Measurements from ENCODE around the gene SSTR4.

SSTR4 gene

DNA sequence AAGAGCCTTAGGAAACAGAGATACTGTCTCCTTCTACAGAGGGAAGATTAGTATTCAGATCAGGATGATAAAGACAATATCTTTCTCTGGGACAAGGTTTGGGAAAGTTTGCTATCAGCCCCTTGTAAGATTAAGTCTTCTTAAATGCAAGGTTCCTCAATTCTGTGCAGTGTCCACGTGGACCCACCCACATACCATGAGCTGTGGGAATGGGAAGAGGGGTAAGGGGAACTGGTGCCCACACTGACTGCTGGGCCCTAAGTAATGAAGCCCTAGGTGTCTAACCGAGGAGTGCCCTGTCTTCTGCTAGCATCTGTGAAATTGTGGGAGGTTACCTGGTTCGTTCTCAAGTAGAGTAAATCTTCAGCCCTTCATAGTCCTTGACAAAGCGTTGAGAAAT, 5.8 kb upstream of the SSTR4 start:
- Histone ChIP-seq H3K4me1 (ENCODE audit: control insufficient read depth, insufficient read depth, low read length) (no peaks in the 10 kb centered on the region), H3K9ac (ENCODE audit: low read length in 2 of 2) (no peak overlapping the region), H3K27me3 (ENCODE audit: control insufficient read depth in 1 of 2, insufficient read depth in 2 of 2, low read length in 2 of 2) (peaks cover 0 to 2% of the 10 kb centered on the region in 2 donors), H3K9me3 (ENCODE audit: control insufficient read depth in 2 of 2, low read length in 2 of 2) (no peaks in the 10 kb centered on the region), H3K4me3 (ENCODE audit: low read length in 2 of 2) (no peak overlapping the region), H3K36me3 (ENCODE audit: control insufficient read depth in 2 of 2, insufficient read depth in 2 of 2, low read length in 2 of 2) (no peaks in the 10 kb centered on the region), H3K27ac (ENCODE audit: low read length) (no peak overlapping the region)

DNA sequence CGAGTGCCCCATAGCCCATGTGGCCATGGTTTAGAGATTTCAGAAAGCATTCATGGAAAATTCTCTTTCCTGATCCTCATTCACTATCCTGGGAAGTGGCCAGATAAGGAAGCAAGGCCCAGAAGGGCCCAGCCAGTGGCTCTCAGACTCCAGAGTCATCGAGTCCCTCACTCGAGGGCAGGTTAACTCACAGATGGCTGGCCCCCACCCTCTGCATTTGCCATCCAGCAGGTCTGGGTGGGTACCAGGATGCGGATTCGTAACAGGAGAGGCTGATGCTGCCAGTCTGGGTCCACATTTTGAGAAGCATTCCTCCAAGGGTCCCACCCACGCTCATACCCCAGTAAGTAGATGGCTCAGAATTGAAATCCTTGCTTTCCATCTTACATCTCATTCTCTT, 3.8 kb upstream of the SSTR4 start:
- H3K27me3 ChIP-seq (ENCODE audit: control insufficient read depth in 1 of 2, insufficient read depth in 2 of 2, low read length in 2 of 2) = peaks cover 13 to 14% of the 10 kb centered on the region in 2 donors
- no peaks in the 10 kb centered on the region for H3K4me1 ChIP-seq (ENCODE audit: control insufficient read depth, insufficient read depth, low read length)
- no peaks in the 10 kb centered on the region for H3K36me3 ChIP-seq (ENCODE audit: control insufficient read depth in 2 of 2, insufficient read depth in 2 of 2, low read length in 2 of 2)
- no peak overlapping the region for H3K9ac ChIP-seq (ENCODE audit: low read length in 2 of 2)
- H3K9me3 ChIP-seq (ENCODE audit: control insufficient read depth in 2 of 2, low read length in 2 of 2) = no peaks in the 10 kb centered on the region
- H3K4me3 ChIP-seq (ENCODE audit: low read length in 2 of 2) = no peak overlapping the region
- H3K27ac ChIP-seq (ENCODE audit: low read length) = no peak overlapping the region

DNA sequence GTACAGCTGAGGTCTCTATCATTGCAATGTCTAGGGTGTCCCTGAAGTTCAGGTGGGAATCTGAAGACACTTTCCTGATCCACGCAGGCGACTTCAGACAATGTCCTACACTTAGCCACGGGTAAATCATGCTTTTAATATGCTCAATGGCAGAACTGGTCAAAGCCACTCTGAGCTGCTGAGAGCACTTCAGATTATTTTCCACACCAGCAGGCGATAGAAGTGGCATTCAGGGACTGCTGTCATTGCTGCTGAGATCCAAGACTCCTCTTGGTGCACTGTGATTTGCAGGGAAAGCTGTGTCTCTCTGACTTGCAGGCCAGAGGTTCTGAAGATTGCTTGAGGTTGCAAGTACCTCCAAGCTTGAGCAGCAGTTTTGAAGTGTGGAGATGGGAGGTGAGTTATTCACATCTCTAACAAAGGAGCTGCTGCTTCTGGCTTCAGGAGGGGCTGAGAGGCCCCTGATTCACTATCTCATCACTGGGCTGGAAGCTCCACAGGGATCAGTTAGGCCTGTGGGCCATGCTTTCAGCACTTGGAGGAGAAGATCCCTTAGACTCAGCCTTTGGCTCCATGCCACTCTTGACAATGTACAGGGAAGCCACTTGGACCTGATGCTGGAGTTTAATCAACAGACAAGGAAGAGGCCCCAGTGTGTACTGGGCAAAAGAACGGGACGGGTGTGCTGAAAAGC, 2.9 kb upstream of the SSTR4 start:
- peaks cover 17 to 19% of the 10 kb centered on the region in 2 donors for H3K27me3 ChIP-seq (ENCODE audit: control insufficient read depth in 1 of 2, insufficient read depth in 2 of 2, low read length in 2 of 2)

DNA sequence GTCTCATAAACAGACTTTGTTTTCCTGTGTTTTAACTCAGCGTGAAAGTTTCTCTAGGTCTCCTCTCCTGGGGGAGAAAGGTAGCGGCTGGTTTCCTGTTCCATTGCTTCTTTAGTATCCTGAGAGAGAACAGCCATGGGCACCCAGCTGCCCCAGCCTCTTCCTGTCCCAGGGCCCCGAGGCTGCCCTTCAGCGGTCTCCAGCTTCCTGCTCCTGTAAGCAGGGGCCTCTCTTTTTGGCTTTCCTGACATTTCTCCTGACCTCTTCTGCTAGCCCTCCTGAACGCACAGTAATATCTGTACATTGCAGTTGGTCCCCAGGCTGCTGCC, 2.4 kb upstream of the SSTR4 start:
- Histone ChIP-seq H3K9ac (ENCODE audit: low read length in 2 of 2) (no peak overlapping the region), H3K4me3 (ENCODE audit: low read length in 2 of 2) (no peak overlapping the region), H3K27ac (ENCODE audit: low read length) (no peak overlapping the region), H3K36me3 (ENCODE audit: control insufficient read depth in 2 of 2, insufficient read depth in 2 of 2, low read length in 2 of 2) (no peaks in the 10 kb centered on the region), H3K27me3 (ENCODE audit: control insufficient read depth in 1 of 2, insufficient read depth in 2 of 2, low read length in 2 of 2) (peaks cover 17 to 19% of the 10 kb centered on the region in 2 donors), H3K4me1 (ENCODE audit: control insufficient read depth, insufficient read depth, low read length) (no peaks in the 10 kb centered on the region), H3K9me3 (ENCODE audit: control insufficient read depth in 2 of 2, low read length in 2 of 2) (no peaks in the 10 kb centered on the region)

More for the DNA sequence above, 2.9 kb upstream of the SSTR4 start:
- H3K36me3 ChIP-seq (ENCODE audit: control insufficient read depth in 2 of 2, insufficient read depth in 2 of 2, low read length in 2 of 2) = no peaks in the 10 kb centered on the region
- no peak overlapping the region for H3K4me3 ChIP-seq (ENCODE audit: low read length in 2 of 2)
- H3K9me3 ChIP-seq (ENCODE audit: control insufficient read depth in 2 of 2, low read length in 2 of 2) = no peaks in the 10 kb centered on the region
- no peak overlapping the region for H3K9ac ChIP-seq (ENCODE audit: low read length in 2 of 2)
- no peaks in the 10 kb centered on the region for H3K4me1 ChIP-seq (ENCODE audit: control insufficient read depth, insufficient read depth, low read length)
- no peak overlapping the region for H3K27ac ChIP-seq (ENCODE audit: low read length)

DNA sequence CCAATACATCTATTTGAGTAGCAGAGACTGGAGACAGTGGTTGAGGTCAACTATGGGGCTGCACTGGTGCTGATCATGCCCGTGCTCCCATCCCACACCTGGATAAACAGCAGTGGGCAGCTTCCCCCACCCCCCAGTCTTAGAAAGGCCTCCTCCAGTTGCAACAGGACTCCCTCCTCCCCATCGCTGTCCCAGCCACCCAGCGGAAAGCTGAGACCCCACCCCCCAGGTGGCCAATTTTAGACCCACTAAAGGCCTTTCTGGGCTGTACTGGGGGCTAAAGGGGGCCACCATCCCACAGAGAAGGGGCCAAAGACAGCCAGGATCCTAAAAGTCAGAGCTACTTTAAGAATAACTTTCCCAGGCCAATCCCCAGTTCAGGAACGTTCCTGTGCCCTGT, 1.2 kb upstream of the SSTR4 start:
- no peak overlapping the region for H3K27ac ChIP-seq (ENCODE audit: low read length)
- H3K9ac ChIP-seq (ENCODE audit: low read length in 2 of 2) = no peak overlapping the region
- H3K4me3 ChIP-seq (ENCODE audit: low read length in 2 of 2) = no peak overlapping the region
- peaks cover 17 to 22% of the 10 kb centered on the region in 2 donors for H3K27me3 ChIP-seq (ENCODE audit: control insufficient read depth in 1 of 2, insufficient read depth in 2 of 2, low read length in 2 of 2)
- no peaks in the 10 kb centered on the region for H3K4me1 ChIP-seq (ENCODE audit: control insufficient read depth, insufficient read depth, low read length)
- no peaks in the 10 kb centered on the region for H3K36me3 ChIP-seq (ENCODE audit: control insufficient read depth in 2 of 2, insufficient read depth in 2 of 2, low read length in 2 of 2)
- no peaks in the 10 kb centered on the region for H3K9me3 ChIP-seq (ENCODE audit: control insufficient read depth in 2 of 2, low read length in 2 of 2)

DNA sequence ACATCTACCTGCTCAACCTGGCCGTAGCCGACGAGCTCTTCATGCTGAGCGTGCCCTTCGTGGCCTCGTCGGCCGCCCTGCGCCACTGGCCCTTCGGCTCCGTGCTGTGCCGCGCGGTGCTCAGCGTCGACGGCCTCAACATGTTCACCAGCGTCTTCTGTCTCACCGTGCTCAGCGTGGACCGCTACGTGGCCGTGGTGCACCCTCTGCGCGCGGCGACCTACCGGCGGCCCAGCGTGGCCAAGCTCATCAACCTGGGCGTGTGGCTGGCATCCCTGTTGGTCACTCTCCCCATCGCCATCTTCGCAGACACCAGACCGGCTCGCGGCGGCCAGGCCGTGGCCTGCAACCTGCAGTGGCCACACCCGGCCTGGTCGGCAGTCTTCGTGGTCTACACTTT, 619 bp downstream of the SSTR4 start:
- H3K36me3 ChIP-seq (ENCODE audit: control insufficient read depth in 2 of 2, insufficient read depth in 2 of 2, low read length in 2 of 2) = no peaks in the 10 kb centered on the region
- H3K9me3 ChIP-seq (ENCODE audit: control insufficient read depth in 2 of 2, low read length in 2 of 2) = no peaks in the 10 kb centered on the region
- H3K4me3 ChIP-seq (ENCODE audit: low read length in 2 of 2) = no peak overlapping the region
- H3K4me1 ChIP-seq (ENCODE audit: control insufficient read depth, insufficient read depth, low read length) = peaks cover 7% of the 10 kb centered on the region
- H3K27me3 ChIP-seq (ENCODE audit: control insufficient read depth in 1 of 2, insufficient read depth in 2 of 2, low read length in 2 of 2) = peaks cover 17 to 24% of the 10 kb centered on the region in 2 donors
- H3K27ac ChIP-seq (ENCODE audit: low read length) = no peak overlapping the region
- H3K9ac ChIP-seq (ENCODE audit: low read length in 2 of 2) = no peak overlapping the region

DNA sequence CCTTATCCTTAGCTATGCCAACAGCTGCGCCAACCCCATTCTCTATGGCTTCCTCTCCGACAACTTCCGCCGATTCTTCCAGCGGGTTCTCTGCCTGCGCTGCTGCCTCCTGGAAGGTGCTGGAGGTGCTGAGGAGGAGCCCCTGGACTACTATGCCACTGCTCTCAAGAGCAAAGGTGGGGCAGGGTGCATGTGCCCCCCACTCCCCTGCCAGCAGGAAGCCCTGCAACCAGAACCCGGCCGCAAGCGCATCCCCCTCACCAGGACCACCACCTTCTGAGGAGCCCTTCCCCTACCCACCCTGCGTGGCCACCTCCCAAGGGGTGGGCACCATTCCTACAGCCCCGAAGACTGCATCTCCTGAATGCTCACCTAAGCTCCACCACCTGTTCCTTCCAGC, 1.3 kb downstream of the SSTR4 start:
- Histone ChIP-seq H3K4me3 (ENCODE audit: low read length in 2 of 2) (no peak overlapping the region), H3K27ac (ENCODE audit: low read length) (no peak overlapping the region), H3K9ac (ENCODE audit: low read length in 2 of 2) (no peak overlapping the region), H3K36me3 (ENCODE audit: control insufficient read depth in 2 of 2, insufficient read depth in 2 of 2, low read length in 2 of 2) (no peaks in the 10 kb centered on the region), H3K9me3 (ENCODE audit: control insufficient read depth in 2 of 2, low read length in 2 of 2) (no peaks in the 10 kb centered on the region), H3K4me1 (ENCODE audit: control insufficient read depth, insufficient read depth, low read length) (peaks cover 7% of the 10 kb centered on the region), H3K27me3 (ENCODE audit: control insufficient read depth in 1 of 2, insufficient read depth in 2 of 2, low read length in 2 of 2) (peaks cover 17 to 24% of the 10 kb centered on the region in 2 donors)

DNA sequence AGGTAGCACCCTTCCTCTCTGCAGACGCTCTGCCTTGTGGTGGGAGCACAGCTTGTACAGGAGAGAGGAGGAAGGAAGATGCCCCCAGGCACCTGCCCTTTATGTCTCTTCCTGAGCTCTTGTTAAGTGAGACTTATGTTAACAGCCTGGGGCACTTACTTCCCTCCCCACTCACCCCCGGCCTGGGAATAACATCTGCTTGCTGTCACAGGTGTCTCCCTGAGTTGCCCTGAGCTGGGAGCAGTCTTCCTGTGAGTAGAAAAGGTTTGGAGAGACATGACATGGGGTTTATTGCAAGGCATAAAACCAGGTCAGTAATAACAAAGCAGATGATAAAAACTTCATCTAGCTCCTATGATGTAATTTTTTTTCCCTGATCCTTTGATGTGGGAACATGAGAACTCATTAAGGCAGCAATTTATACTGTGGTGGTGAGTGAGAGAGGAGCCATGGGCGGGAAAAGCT, 1.9 kb downstream of the SSTR4 start:
- Histone ChIP-seq H3K27ac (ENCODE audit: low read length) (no peak overlapping the region), H3K36me3 (ENCODE audit: control insufficient read depth in 2 of 2, insufficient read depth in 2 of 2, low read length in 2 of 2) (no peaks in the 10 kb centered on the region), H3K27me3 (ENCODE audit: control insufficient read depth in 1 of 2, insufficient read depth in 2 of 2, low read length in 2 of 2) (peaks cover 17 to 22% of the 10 kb centered on the region in 2 donors), H3K9me3 (ENCODE audit: control insufficient read depth in 2 of 2, low read length in 2 of 2) (no peaks in the 10 kb centered on the region), H3K4me1 (ENCODE audit: control insufficient read depth, insufficient read depth, low read length) (peaks cover 7% of the 10 kb centered on the region), H3K4me3 (ENCODE audit: low read length in 2 of 2) (no peak overlapping the region), H3K9ac (ENCODE audit: low read length in 2 of 2) (no peak overlapping the region)

DNA sequence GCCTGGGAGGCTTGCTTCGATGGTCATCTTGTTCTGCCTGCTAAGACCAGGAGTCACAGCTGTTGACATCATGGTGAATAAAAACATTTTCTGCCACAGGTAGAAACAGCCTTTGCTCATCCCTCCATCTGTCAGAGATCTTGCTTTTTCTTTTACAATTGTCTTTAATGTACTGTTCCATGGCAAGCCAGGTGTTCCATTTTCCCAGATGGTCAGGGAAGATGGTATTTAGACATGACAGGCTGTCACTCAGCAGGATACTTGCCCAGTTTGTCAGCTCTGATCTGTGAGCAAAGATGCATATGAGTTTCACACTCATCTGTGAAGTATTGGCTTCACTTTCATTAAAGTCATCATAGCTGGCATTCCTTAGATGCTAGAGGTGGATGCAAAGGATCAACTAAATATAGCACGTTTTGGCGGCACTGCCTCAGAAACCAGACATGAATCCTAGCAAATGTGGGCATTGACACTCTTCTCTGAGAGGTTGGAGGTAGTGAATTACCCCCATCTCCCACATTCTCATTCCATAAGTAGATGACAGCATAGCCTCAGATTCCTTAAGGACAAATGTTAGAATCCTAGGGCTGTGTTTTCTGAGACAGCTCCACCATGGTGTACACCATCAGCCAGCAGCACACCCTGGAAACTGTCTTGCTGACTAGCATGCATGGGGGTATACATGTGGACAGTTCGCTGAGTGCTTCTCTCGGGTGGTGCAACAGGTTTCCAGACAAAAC, 4.2 kb downstream of the SSTR4 start:
- Histone ChIP-seq H3K9ac (ENCODE audit: low read length in 2 of 2) (no peak overlapping the region), H3K4me3 (ENCODE audit: low read length in 2 of 2) (no peak overlapping the region), H3K4me1 (ENCODE audit: control insufficient read depth, insufficient read depth, low read length) (peaks cover 7% of the 10 kb centered on the region), H3K9me3 (ENCODE audit: control insufficient read depth in 2 of 2, low read length in 2 of 2) (no peaks in the 10 kb centered on the region), H3K27ac (ENCODE audit: low read length) (no peak overlapping the region), H3K27me3 (ENCODE audit: control insufficient read depth in 1 of 2, insufficient read depth in 2 of 2, low read length in 2 of 2) (peaks cover 24 to 29% of the 10 kb centered on the region in 2 donors), H3K36me3 (ENCODE audit: control insufficient read depth in 2 of 2, insufficient read depth in 2 of 2, low read length in 2 of 2) (no peaks in the 10 kb centered on the region)

DNA sequence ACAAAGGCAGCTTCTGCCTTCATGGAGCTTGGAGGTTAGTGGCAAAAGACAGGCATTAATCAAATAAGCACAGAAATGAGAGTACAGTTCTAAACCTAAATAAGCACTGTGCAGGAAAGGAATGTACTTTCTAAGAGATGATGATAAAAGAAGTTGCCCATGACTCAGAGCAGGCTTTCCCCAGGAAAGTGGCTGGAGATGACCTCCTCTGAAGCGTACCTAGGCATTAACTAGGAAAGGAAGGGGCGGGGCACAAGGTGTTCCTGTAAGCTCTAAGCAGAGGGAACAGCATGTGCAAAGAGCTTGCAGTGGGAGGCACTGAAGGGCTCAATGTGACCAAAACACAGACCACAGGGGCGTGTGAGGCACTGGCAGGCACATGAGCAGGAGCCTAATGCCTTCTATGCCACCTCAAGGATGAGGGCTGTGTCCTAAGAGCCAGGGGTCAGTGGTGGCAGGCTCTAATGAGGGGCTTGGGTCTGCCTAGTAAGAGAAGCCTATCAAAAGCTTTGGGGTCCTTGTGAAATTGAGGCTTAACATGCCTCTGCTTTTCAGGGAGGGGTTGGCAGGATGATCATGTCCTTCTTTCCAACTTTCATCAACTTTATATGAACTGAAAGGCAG, 4.9 kb downstream of the SSTR4 start:
- Histone ChIP-seq H3K27ac (ENCODE audit: low read length) (no peak overlapping the region), H3K9me3 (ENCODE audit: control insufficient read depth in 2 of 2, low read length in 2 of 2) (no peaks in the 10 kb centered on the region), H3K4me1 (ENCODE audit: control insufficient read depth, insufficient read depth, low read length) (peaks cover 7% of the 10 kb centered on the region), H3K9ac (ENCODE audit: low read length in 2 of 2) (no peak overlapping the region), H3K36me3 (ENCODE audit: control insufficient read depth in 2 of 2, insufficient read depth in 2 of 2, low read length in 2 of 2) (no peaks in the 10 kb centered on the region), H3K4me3 (ENCODE audit: low read length in 2 of 2) (no peak overlapping the region), H3K27me3 (ENCODE audit: control insufficient read depth in 1 of 2, insufficient read depth in 2 of 2, low read length in 2 of 2) (peaks cover 27 to 29% of the 10 kb centered on the region in 2 donors)

DNA sequence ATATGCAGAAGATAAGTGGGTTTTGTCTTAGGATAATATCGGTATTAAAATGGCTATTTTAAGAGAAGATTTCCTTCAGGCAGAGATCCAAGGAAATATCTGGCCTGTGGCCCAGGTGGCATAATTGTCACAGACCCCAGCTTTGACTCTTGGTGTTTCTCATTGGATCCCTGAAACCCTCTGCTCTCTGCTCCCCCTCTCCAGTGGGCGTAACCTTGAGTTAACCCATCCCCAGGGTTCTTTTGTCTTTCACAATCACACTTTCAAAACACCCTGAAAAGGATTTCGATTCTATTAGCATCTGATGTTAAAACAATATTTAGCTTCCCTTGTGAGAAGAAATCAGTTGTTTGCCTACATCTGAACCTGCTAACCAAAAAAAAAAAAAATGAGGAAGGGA, 7.2 kb downstream of the SSTR4 start:
- Histone ChIP-seq H3K4me1 (ENCODE audit: control insufficient read depth, insufficient read depth, low read length) (peaks cover 9% of the 10 kb centered on the region), H3K4me3 (ENCODE audit: low read length in 2 of 2) (no peak overlapping the region), H3K9ac (ENCODE audit: low read length in 2 of 2) (no peak overlapping the region), H3K27ac (ENCODE audit: low read length) (no peak overlapping the region), H3K27me3 (ENCODE audit: control insufficient read depth in 1 of 2, insufficient read depth in 2 of 2, low read length in 2 of 2) (peaks cover 22 to 30% of the 10 kb centered on the region in 2 donors), H3K9me3 (ENCODE audit: control insufficient read depth in 2 of 2, low read length in 2 of 2) (no peaks in the 10 kb centered on the region), H3K36me3 (ENCODE audit: control insufficient read depth in 2 of 2, insufficient read depth in 2 of 2, low read length in 2 of 2) (no peaks in the 10 kb centered on the region)
